Stimulated activated CD4-positive, alpha-beta T cell treated with anti-CD3 and anti-CD28 coated beads, TNF-alpha, amount 100 ng/mL, for 24 hours (primary cell): ENCODE data around the gene TAF8.
"Not testable (repeated sequence)": the region's sequence is repeated elsewhere in the genome, so short reads cannot be mapped to it uniquely, and the experiment has no call there.

Source experiments
- DNase-seq, 3 experiments: peaks; one replicate each; pipeline ENCODE4 v3.0.0-alpha.2; 2020; ENCODE audit warnings: low read depth in 3 of 3

Gene TAF8

DNA sequence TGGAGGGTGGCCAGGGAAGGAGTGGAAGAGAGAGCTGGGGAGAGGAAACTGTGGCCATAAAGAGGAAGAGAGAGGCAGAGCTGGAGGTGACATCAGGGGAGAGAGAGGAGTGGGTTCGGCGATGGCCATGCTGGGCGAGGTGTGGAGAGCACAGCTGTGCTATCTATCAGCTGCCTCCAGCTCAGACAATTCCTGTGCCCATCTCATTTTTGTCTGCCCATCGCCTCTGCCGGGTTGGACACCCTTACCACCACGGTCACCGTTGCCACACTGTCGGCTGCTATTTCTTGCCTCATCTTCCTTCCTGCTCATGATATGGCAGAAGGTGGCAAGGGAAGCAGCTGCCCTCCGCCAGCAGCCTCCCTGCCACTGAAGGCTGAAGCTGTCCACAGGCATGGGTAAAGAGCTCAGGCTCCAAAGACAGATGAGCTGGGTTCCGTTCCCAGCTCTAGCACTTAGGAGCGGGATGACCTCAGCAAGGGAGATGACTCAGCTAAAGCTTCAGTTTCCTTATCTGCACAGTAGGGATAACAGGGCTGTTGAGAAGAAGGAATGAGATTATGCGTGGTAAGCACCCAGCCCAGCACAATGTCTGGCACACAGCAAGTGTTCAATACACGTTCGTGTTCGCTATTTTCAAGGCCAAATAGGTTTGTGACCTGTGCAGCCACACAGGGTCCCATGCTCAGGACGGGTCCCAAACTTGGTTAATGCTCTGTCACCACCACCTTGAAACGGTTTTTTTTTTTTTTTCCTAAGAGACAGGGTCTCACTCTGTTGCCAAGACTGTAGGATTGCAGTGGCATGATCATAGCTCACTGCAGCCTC is 21.9 kb upstream of the TAF8 start:
- DNase-seq: no peak

DNA sequence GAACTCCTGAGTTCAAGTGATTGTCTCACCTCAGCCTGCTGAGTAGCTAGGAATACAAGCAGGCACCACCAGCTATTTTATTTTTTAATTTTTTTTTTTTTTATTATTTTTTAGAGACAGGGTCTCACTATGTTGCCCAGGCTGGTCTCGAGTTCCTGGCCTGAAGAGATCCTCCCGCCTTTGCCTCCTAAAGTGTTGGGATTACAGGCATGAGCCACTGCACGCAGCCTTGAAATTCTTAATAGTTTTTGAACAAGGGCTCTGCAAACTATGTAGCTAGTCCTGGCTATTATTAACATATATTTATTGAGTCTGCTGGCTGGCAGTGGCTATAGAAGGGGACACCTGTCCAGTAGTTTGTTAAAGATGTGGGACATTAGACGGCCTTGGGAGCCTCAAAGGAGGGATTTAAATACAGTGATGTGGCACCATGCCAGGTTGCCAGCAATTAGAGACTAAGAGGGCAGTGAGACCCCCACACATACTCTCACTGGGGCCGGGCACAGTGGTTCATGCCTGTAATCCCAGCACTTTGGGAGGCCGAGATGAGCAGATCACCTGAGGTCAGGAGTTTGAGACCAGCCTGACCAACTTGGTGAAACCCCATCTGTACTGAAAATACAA is 21.1 kb upstream of the TAF8 start:
- DNase-seq: no peak

DNA sequence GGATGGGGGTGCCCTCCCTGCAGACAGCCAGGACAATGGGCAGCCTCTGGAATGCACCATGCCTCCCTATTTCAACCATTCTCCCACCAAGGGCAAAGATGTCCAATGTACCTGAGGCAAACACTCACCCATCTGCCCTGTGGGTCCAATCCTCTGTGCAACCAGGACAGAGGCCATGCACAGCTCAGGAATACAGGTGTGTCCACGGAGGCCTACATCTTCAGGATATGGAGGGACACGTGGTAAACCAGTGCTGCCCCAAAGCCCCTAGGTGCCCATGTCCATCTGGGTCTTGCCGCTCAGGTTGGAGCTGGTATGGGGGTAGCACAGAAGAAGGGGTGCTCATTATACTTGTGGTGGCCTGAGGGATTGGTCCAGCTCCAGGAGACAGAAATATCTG is 20.4 kb upstream of the TAF8 start:
- DNase-seq: no peak

DNA sequence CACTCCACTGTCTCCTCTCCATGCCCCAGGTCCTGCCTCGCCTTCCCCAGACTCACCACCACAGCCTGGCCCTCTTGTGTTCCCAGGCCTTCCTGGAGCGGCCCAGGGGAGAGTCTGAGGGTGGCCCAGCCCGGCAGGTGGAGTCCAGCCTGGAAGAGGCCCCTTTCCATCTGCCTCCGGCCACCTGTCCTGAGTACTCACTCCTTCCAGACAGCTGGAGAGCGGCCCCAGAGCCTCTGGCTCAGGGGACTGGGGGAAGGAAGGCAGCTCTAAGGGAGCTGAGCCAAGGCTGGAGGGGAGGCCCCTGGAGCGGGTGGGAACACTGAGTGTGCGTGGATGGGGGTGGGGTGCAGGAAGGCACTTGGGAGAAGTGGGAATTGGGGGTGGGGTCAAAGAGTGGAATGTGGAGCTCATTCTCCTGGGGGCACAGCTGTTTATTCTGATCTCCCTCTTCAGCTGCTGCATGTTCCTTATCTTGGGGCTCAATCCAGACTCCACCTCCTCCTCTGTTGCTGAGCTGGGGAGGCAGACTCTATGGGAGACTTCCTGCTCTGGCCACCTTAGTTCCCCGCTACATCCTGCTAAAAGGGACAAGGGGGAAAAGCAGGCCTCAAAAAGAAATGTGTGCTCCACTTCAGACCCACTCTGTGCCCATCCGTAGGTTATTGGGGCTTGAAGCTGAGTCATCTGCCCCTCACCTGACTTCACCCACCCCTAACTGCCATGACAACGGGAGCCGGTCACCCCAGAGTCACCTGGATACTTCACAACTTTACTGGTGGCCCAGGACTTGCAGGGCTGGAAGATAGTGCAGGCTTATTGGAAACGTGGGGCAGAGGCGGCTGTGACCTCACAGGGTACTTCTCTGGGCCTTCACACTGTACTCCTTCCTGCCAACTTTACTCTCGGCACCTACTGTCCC is 19.5 kb upstream of the TAF8 start:
- DNase-seq: peak in 1 of 3 experiments; percentile 70

DNA sequence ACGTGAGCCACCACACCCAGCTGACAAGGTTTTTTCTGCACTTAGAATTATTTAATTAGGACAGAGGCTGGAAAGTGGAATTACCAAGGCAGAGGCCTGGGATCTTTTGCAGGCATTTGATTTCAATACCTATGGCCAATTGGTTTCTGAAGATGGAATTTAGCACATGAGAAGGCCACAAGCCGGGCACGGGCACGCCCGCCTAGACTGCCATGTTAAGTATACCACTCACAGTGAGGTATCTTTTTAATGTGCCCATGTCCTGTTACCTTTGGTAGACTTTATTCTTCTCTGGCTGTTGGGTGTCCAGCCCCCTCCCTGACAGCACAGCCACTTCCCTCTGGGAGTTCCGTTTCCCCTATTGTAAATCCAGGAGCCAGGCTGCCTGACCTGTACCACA is 18.0 kb upstream of the TAF8 start:
- DNase-seq: no peak

DNA sequence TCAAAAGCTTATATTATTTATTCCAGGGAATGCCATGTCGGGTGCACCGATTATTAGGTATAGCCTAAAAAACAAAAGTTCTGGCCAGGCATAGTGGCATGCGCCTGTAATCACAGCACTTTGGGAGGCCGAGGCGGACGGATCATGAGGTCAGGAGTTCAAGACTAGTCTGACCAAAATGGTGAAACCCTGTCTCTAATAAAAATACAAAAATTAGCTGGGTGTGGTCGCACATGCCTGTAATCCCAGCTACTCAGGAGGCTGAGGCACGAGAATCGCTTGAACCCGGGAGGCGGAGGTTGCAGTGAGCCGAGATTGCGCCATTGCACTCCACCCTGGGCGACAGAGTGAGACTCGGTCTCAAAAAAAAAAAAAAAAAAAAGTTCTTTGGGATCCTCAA is 12.7 kb upstream of the TAF8 start:
- DNase-seq: not testable (repeated sequence)

DNA sequence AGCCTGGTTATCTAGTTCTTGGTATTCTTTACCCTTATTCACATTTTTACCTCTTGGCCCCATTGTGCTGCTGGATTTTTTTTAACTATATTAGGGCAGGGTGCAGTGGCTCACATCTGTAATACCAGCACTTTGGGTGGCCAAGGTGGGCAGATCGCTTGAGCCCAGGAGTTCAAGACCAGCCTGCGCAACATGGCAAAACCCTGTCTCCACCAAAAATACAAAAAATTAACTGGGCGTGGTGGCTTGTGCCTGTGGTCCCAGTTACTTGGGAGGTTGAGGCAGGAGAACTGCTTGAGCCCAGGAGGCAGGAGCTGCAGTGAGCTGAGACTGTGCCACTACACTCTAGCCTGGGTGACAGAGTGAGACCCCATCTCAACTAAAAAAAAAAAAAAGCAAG is 12.2 kb upstream of the TAF8 start:
- DNase-seq: no peak

DNA sequence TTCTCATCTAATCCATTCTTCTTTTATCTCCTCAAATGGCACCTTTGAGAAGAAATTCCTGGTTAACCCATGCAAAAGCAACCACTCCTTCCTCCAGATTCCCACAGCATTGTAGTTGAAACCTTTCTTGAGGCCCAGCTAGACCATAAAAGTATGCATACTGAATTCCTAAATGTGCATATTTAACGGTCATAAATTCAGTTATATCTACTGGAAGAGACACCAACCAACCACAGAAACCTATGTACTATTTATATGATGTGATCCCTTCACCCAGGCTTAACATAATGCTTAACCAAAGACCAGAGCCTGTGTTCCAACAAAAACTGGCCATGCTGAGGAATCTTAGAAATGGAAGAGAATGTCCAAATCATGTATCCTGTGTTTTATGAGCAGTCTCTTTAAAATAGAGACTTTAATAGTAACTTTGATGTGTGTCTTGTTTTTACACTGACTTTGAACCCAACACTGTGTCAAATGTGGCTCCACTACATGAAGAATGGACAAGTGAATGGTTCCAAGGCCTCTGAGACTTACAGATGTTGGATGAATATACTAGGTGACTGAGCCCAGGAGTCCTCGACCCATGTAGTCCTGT is 11.4 kb upstream of the TAF8 start:
- no peak for DNase-seq

DNA sequence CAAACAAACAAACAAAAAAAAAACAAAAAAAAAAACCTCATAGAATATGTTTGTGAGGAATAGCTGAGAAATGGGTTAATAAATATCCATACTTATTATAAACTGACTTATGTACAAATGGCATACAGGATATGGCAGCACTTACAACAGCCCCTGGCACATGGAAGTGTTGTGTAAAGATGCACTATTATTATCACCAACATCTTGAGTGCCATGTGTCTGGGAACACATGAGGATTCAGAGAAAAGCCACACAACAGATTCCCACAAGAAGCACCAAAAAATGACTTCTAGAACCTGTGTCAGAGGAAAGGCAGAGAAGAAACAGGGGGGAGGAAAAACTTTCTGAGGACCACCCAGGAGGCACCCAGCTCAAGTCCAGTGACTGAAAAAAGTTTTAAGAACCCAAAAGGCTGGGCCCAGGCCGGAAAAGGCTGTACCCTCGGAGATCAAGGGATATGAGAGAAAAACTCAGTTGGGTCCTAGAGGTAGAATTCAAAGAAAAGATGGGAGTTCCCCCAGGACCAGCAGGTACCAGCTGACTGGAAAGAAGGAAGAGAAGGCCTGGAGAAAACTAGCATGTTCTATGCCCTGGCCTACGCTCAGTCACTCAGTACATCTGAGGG is 9.4 kb upstream of the TAF8 start:
- no peak for DNase-seq

DNA sequence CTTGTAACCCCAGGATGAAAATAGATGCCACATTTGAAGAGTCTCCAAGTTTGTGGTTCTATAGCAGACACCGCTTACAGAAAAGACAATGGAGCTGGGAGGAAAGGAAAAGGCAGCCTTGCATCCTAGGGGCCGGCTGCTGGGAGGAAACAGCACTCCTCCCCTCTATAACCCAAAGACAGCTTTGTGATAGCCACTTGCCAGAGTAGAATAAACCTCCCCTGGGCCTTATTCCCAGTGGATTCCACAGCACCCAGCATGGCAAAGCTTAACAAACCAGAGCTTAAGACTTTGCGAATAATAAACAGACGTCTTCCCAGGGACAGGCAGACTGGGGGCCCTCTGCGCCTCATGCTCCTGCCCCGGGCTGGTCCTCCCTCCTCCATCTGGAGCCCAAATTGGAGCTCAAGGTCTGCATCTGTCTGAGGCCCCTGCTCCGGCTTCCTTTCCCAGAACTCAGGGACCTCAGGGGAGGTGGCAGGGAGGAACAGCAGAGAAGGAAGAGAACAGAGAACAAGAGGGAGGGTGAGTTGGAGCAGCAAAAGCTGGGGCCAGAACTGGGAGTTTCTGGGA is 8.8 kb upstream of the TAF8 start:
- DNase-seq: no peak

DNA sequence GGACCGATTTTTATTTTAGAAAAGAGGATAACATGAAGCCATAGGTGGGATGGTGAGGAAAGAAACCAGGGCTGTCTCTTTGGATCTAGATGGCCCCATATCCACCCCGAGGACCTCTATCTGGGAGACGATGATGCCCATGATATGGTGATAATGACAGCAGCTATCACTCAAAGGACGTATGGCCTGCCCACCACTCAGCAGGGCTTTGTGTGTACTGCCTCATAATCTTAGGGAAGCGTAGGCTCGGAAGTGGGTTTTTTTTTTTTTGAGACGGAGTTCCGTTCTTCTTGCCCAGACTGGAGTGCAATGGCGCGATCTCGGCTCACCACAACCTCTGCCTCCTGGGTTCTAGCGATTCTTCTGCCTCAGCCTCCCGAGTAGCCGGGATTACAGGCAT is 8.2 kb upstream of the TAF8 start:
- no peak for DNase-seq

DNA sequence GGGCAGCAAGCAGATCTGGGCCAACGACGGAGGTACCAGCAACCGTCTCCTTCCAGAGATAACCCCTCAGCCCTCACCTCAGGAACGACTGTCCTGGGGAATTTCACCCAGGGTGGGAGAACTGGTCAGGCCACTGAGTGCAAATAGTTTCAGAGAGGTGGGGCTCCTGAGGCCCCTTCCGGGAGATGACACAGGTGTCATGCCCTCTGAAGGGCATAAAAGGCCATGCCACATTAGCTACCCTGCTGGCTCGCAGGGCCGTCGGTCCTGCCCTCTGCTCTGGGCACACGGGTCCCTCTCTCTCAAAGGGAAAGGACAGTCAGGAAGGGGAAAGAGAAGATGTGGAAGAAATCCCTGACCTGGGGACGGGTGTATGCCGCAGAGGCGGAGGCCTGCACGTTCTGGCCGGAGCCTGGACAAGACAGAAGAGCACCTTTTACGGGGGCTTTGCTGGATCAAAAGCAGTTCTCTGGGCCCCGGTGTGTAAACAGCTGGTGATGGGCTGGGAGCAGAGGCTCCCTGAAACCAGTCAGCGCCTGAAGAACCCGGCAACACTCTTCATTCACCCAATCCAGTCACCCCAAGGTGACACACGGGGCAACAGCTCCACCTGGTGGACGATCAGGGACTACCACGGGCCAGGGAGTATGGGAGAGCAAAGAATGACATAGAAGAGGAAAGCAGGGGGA is 6.4 kb upstream of the TAF8 start:
- peak; percentile 92 to 93 (median 93) for DNase-seq

DNA sequence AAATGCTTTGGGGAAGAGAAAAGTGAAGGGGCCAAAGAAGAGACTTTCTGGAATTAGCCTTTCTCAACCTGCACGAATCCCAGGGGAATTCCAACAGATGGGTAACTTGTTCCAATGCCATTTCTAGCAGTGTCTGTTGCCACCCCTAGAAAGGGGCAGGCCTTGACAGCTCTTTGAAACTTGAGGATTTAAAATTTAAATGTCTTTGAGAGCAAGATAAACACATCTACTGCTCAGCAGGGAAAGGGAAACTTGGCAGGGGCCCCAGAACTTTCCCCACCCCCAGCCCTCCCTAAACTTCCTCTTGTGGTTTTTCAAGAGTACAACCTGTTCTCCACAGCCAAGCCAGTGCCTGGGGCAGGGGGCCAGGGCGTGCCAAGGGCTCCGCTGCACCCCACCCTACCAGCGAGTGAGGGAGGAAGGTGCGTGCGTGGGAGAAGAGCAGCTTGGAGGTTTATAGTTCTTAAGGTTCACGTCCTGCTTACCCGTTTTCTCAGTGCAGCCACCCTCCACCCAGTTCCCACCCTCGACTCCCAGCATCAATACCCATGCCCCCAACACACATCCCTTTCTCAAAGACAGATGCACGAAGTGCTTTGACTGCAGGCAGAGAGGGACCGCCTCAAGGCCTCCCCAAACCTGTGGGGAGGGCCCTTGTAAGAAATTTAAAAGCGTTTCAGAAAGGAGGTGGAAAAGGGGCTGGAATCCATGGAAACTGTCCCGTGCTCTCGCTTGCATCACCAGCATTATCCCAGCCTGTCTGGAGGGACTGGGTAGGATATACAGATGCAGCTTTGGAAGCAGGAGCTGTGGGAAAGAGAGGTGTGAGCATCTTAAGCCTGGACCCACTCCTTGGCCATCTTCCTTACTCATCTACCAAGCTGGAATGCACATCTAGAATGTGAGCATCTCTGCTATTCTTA is 4.5 kb upstream of the TAF8 start:
- peak in 2 of 3 experiments; percentile 59 to 82 for DNase-seq

DNA sequence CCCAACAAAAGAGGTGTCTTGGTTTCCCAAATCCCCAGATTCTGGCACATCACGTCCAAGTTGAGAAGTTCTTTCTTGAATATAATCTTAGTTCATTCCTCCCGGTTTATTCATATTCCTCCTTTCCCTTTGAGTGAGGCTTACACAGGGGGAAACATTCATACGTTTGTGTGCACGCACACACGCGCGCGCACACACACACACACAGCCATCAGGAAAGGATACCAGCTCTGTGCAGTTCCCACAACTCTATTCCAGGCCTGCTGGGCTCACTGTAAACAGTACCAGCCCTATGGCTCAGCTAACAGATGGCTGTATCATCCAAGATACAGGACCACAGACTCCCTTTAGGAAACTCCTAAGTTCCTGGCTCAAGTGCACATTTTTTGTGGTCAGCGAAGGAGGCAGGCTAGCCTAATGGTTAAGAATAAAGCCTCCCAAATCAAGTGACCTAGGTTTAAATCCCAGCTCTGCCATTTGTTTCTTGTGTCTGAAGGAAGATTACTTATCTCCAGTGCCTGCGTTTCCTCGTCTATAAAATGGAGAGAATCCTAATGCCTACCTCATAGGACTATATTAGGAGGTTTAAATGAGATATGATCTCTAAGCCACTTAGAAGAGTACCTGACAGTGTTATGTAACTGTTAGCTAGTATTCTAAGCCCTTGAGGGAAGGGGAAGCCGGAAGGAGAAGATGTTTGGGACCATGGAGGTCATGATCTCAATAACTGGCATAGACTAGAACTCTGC is 3.7 kb upstream of the TAF8 start:
- no peak for DNase-seq

DNA sequence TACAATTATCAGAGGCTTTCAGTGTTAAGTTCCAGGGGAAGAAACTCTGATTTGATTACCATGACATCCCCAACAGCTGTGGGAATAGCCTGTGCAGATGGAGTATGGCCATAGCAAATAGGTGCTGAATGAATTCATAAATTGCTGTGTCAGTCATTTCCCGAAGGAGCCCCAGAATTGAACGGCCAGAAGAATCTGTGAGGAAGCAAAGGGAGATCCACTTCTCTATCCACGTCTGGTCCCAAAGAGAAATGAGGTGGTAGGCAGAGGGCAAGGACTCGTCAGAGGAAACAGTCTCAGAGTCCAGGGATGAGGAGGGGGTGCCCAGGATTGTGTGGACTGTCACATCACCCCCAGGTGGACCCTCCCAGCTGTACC is 3.1 kb upstream of the TAF8 start:
- DNase-seq: no peak

DNA sequence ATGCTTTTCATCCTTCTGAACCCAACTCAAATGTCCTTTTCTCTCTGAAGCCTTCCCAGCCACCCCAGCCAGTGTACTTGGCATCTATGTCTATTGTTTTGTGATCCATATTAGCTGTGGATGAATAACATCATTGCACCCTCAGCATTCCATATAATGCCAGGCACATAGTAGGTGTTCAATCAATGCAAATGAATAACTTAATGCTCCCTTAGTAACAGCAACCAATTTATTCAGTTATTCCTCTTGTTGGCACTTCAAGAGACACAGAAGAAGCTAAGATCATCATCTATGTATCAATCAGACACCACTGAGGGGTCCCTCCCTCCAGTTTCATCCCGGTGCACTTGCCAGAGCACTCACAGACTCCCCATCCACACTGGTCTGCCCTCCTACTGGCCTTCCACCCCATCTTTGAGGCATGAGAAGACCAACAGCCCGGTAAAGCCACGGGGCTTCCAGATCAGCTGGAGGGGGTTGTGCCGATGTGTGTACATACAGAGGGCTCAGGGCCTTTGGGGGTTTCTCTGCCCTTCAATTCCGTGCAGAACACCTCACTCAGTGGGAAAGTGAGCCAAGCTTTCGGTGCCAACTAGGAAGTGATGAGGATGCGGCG is 2.4 kb upstream of the TAF8 start:
- DNase-seq: no peak

DNA sequence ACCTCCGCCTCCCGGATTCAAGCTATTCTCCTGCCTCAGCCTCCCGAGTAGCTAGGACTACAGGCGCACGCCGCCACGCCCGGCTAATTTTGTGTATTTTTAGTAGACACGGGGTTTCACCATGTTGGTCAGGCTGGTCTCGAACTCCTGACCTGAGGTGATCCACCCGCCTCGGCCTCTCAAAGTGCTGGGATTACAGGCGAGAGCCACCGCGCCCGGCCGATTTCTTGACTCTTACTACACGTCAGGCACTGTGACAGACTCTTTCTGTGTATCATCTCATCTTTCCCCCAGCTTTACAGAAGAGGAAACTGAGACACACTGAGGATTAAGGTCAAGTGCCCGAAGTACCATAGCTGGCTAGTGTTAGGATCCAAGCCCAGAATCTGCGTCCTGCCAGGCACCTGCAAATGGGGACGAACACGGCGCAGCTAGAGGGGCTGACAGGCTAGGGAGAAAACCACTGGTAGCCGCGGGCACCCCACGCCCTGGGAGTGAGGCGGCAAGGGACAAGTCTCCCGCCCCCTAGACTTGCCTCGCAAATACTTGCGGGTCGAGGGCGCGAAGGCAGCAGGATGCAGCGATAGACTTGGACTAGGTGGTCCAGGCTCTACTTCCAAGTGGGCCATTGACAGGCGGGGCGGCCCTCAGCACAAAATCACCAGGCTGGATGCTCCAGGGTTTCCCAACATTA is 1.1 kb upstream of the TAF8 start:
- DNase-seq: no peak

DNA sequence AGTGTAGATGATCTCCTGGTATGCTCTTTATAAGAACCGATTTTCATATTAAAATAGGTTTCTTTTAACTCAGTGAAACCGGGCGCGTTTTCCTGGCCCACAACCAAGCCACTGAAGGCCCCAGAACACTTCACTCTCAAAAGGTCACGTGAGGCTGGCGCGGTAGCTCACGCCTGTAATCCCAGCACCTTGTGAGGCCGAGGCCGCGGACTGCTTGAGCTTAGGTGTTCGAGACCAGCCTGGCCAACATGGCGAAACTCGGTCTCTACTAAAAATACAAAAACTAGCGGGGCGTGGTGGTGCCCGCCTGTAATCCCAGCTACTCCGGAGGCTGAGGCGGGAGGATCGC is 402 bp upstream of the TAF8 start:
- peak in 1 of 3 experiments; percentile 51 for DNase-seq
